ENCODE results near the gene TMEM141.
"Not testable (repeated sequence)": the region's sequence is repeated elsewhere in the genome, so short reads cannot be mapped to it uniquely, and the experiment has no call there.

The TMEM141 gene

DNA sequence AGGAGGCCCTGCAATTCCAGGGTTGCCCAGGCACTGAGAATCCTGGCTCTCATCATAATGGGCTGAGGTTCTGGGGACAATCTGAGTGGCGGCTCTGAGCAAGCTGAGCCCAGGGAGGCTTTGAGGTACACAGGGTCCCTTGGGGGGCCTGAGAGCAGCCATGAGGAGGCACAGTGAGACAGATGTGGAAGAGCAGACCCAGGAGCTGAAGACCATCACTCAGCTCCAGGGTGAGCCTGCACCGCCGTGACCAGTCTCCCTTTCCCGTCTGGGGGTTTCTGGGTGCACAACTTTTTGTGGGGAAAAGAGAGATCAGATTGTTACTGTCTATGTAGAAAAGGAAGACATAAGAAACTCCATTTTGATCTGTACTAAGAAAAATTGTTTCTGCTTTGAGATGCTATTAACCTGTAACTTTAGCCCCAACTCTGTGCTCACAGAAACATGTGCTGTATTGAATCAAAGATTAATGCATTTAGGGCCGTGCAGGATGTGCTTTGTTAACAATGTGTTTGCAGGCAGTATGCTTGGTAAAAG is 5.2 kb downstream of the TMEM141 start, which contains the start of gene CCDC183:
TSS of gene CCDC183 (plus strand) at position 101 of the 537 bp plus-strand sequence. CDS start at position 161, 60 bp downstream.
- no peak for DNase-seq

- DNase-seq, result not testable (repeated sequence)
Measured at GRCh38 chr9:136796775-136797347, 5.7 kb downstream of the TMEM141 start.

- DNase-seq, result no peak
Measured at GRCh38 chr9:136798708-136799078, 7.5 kb downstream of the TMEM141 start.

- no peak for DNase-seq
Measured at GRCh38 chr9:136799079-136799853, 8.1 kb downstream of the TMEM141 start.

- DNase-seq, result peak; percentile 95
Measured at GRCh38 chr9:136799854-136800657, 8.9 kb downstream of the TMEM141 start.

DNA sequence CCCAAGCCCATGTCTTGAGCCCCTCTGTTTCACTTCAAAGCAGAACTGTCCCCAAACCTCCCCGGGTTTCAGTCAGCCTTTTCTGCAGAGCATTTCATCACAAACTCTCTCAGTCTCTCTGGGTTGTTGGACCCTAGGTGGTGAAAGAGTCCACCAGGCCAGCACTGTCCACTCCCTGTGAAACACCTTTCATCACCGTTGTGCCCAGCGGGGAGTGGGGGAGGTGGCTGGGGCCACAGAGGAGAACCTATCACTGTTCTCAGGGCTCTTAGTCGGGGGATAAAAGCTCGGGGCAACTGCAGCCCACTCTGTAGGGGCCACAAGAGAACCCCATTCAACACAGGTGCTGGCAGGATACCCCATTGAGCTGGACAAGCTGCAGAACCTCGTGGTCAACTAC is 11.2 kb downstream of the TMEM141 start:
- DNase-seq, result no peak

- not testable (repeated sequence) for DNase-seq
Measured at GRCh38 chr9:136803009-136803550, 11.9 kb downstream of the TMEM141 start.

- DNase-seq, result no peak
Measured at GRCh38 chr9:136803551-136804508, 12.7 kb downstream of the TMEM141 start.

DNA sequence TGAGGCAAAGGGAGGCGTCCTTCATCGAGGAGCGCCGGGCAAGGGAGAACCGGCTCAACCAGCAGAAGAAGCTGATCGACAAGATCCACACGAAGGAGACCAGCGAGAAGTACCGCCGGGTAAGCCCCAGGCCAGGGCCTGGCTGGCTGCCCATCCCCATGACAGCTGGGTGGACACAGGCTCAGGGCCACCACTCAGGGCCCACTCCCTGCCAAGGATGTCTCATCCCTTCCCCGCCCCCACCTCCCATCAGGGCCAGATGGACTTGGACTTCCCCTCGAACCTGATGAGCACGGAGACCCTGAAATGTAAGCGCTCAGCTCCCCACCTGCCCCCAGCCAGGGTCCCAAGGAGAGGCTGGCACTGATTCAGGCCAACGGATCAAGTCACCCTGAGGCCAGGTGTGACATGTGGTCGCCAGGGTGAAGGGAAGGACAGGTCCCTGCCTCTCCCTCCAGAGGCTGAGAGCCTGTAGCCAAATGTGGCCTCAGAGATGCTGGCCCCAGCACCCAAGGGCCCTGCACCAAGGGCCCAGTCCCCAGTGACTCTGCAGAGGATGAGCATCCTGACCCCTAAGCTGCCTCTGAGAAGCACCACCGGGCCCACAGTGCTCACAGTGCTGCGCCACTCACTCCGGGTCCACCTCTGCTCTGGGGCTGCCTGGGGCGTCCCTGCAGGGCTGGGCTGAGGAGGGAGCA is 13.5 kb downstream of the TMEM141 start:
- no peak for DNase-seq

DNA sequence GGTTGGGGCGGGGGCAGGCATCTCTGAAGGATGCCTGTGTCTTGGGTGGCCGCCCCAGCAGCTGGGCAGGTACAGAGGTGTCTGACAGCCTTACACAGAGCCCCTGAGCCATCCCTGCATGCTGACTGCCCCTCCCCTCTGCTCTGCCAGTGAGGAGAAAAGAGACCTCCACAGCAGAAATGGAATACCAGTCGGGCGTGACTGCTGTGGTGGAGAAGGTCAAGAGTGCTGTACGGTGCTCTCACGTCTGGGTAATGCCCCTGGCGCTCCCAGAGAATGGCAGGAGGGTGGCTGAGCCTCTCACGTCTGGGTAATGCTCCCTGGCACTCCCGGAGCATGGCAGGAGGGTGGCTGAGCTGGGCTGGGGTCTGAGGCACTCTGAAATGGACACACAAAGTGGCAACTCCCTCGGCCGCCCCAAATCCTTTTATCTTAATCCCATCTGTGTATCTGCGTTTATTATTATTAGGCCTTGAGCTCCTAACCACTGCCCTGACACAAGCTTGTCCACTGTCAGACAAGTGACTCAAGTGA is 14.1 kb downstream of the TMEM141 start:
- no peak for DNase-seq

DNA sequence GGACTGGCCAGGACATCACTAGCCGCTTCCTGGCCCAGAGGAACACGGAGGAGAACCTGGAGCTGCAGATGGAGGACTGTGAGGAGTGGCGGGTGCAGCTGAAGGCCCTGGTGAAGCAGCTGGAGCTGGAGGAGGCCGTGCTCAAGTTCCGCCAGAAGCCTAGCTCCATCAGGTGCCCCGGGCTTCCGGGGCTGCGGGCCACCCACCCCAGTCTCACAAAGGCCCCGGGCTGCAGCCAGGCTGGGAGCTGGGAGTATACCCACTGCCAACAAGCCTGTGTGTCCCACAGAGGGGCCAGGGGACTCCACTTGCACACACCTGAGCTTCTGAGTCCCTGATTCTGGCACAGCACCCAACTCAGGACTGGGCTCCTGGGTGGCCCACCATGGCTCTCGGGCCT is 14.9 kb downstream of the TMEM141 start:
- no peak for DNase-seq

DNA sequence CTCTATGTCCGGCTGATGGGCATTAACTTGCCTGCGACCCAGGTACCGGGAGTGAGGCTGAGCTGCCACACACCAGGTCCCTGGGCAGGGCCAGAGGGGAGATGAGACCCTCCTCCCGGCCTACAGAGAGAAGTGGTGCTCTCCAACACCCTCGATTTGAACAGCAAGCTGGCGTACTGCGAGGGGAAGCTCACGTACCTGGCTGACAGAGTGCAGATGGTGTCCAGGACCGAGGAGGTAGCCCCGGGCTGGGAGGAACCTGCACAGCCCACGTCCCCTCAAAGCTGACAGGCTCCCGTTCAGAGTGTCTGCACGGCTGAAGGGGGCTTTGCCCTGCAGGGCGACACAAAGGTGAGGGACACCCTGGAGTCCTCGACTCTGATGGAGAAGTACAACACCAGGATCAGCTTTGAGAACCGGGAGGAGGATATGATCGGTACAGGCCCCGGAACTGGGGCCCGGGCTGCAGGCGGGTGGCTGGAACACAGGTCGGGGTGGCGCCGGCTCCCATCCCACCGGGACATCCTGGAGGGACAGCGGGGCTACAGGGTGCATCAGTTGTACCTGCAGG is 15.6 kb downstream of the TMEM141 start:
- DNase-seq, result no peak

DNA sequence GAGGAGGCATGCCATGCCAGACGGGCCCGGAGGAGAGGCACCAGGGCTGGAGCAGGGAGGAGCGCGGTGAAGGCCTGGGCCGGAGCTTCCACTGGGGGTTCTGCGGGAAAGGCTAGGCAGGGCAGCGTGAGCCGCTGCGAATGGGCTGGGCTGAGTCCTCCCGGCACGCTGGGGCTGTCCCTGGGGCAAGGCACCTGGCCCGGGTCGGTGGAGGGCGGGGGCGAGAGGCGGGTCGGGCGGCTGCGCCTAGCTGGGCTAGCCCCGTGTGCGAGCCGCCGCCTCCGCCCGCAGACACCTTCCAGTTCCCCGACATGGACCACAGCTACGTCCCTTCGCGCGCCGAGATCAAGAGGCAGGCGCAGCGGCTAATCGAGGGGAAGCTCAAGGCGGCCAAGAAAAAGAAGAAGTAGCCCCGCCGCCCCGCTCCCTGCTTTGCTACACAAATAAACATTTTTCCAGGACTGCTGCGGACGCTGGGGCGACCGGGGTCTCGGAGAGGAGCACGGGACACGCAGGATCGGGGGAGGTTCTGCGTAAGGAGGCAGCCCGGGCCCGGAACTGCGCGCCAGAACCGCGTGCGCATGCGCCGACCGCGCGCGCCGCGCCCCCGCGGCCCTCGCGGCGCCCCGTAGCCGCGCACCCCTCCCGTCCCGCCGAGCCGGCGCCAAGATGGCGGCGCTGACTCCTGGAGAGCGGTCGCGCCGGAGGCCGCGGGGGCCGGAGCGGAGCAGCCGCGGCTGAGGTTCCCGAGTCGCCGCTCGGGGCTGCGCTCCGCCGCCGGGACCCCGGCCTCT is 16.3 kb downstream of the TMEM141 start, which contains the start of gene RABL6:
TSS of gene RABL6 (plus strand) at position 668 of the 794 bp plus-strand sequence. CDS start 249 bp downstream, outside the sequence.
- DNase-seq, result peak; percentile 72

- DNase-seq, result peak; percentile 44
Measured at GRCh38 chr9:136808075-136808805, 17.1 kb downstream of the TMEM141 start.

GRCh38 chr9:136808806-136809158 is 17.6 kb downstream of the TMEM141 start:
- no peak for DNase-seq

GRCh38 chr9:136814725-136815421 is 23.7 kb downstream of the TMEM141 start:
- DNase-seq, result no peak

DNA sequence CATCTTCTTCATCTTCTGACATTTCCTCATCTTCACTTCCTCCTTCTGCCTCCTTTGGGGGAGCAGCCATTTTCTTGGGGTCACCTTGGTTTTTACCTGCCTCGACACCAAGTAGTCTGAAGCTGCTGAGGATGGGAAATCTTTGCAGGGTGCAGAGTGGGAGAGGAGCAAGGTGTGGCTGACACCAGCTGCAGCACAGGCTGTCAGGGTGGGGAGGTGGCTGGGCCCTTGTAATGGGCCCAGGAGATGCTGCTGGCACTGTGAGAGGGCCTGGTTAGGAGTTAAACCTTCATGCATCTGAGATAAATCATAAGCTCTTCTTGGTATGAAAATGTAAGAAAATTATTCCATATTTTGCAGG is 24.3 kb downstream of the TMEM141 start:
- no peak for DNase-seq

All from activated gamma-delta T cell treated with Interleukin-2 at 50 U/mL for 16 hours (primary cell).